Sigmoid colon (tissue), 4 donors: ENCODE data around the gene TNFAIP2.

Source experiments
- CTCF ChIP-seq, 4 experiments: fragments of 450-650 bp in 3 of 4; fragments of 200-600 bp in 1 of 4; IDR thresholded peaks; one replicate each; pipeline ENCODE4 v1.5.1; 2016 to 2019; ENCODE audit warnings: antibody characterized with exemption in 4 of 4, mild to moderate bottlenecking in 3 of 4, moderate library complexity in 2 of 4
- POLR2A ChIP-seq, 2 donors: fragments of 450-650 bp; IDR thresholded peaks; one replicate each; pipeline ENCODE4 v1.6.1; 2016; ENCODE audit warnings: antibody characterized with exemption in 2 of 2, mild to moderate bottlenecking in 2 of 2, moderate library complexity in 2 of 2
- POLR2AphosphoS5 ChIP-seq, 4 donors: sonication (generic); formaldehyde crosslinking; IDR thresholded peaks; one replicate each; pipeline ENCODE4 v1.6.1; 2017; ENCODE audit warnings: antibody characterized with exemption in 4 of 4

DNA sequence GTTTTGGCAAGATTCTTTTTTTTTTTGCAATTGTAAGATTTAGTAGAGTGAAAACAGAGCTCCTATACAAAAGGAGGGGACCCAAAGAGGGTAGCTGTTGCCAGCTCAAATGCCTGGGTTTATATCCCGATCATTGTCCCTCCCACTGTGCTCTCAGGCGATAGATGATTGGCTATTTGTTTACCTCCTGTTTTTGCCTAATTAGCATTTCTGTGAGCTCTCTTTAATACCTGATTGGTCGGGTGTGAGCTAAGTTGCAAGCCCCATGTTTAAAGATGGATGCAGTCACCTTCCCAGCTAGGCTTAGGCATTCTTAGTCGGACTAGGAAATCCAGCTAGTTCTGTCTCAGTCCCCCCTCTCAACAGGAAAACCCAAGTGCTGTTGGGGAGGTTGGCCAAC is 26.9 kb upstream of the TNFAIP2 start:
- TF ChIP-seq CTCF (IDR thresholded peaks at IDR 0.05) (no peak), POLR2AphosphoS5 (IDR thresholded peaks at IDR 0.05) (no peak), POLR2A (IDR thresholded peaks at IDR 0.05) (no peak)
